WTC11 (cell line): ENCODE measurements around the gene PIWIL4. TPM values are rescaled to one million over a fixed set of nuclear protein-coding genes. Genes with fewer than 3 reads are reported as not detected.

ENCODE experiments used
- ATAC-seq: fragments of 200-7000 bp; cut with Tn5 transposase; 2 replicates; pipeline ENCODE4 v1.10.0; 2021; ENCODE audit warnings: mild to moderate bottlenecking, moderate library complexity
- CTCF ChIA-PET: fragments of 300-600 bp; sonication (Branson Sonifier 250); formaldehyde crosslinking; loops from one replicate; lab custom pipeline; 2021; ENCODE audit warnings: antibody characterized with exemption; lab: Charles Lee
- POLR2A ChIA-PET: fragments of 350-600 bp; sonication (Branson Sonifier 250); formaldehyde crosslinking; loops from one replicate; lab custom pipeline; 2021; ENCODE audit warnings: antibody characterized with exemption; lab: Charles Lee
- DNase-seq: peaks from one replicate; pipeline ENCODE4 v3.0.0; 2021; ENCODE audit warnings: low spot score
- H3K27ac Mint-ChIP-seq: 2 replicates; pipeline ENCODE4 v1.8.0; 2021; ENCODE audit warnings: mixed read lengths
- H3K27me3 Mint-ChIP-seq: 2 replicates; pipeline ENCODE4 v1.8.0; 2021; ENCODE audit warnings: low read depth, mild to moderate bottlenecking, moderate library complexity, mixed read lengths
- H3K36me3 Mint-ChIP-seq: 2 replicates; pipeline ENCODE4 v1.8.0; 2021; ENCODE audit warnings: mixed read lengths
- H3K4me1 Mint-ChIP-seq: 2 replicates; pipeline ENCODE4 v1.8.0; 2022; ENCODE audit warnings: mixed read lengths
- H3K4me3 Mint-ChIP-seq: 2 replicates; pipeline ENCODE4 v1.8.0; 2021; ENCODE audit warnings: mild to moderate bottlenecking, moderate library complexity, mixed read lengths
- H3K9me3 Mint-ChIP-seq: 2 replicates; pipeline ENCODE4 v1.8.0; 2021; ENCODE audit warnings: mixed read lengths
- ARID4B ChIP-seq: sonication (generic); formaldehyde crosslinking; IDR thresholded peaks from 2 replicates; pipeline ENCODE4 v1.8.0; 2023; ENCODE audit warnings: missing genetic modification reagents, mild to moderate bottlenecking, borderline replicate concordance
- ATF2 ChIP-seq: sonication (generic); formaldehyde crosslinking; IDR thresholded peaks from 2 replicates; pipeline ENCODE4 v1.8.1; 2022; ENCODE audit warnings: low read depth, missing genetic modification reagents, borderline replicate concordance
- ELF4 ChIP-seq: sonication (generic); formaldehyde crosslinking; IDR thresholded peaks from 2 replicates; pipeline ENCODE4 v1.8.1; 2022; ENCODE audit warnings: low read depth, mild to moderate bottlenecking, moderate library complexity, missing genetic modification reagents
- ETV6 ChIP-seq: sonication (generic); formaldehyde crosslinking; IDR thresholded peaks from 2 replicates; pipeline ENCODE4 v1.8.1; 2022; ENCODE audit warnings: mild to moderate bottlenecking, missing genetic modification reagents
- FOXJ3 ChIP-seq: sonication (generic); formaldehyde crosslinking; IDR thresholded peaks from 2 replicates; pipeline ENCODE4 v1.9.0; 2021; ENCODE audit warnings: missing genetic modification reagents, mild to moderate bottlenecking, borderline replicate concordance
- GTF2I ChIP-seq: fragments of 250-450 bp; sonication (Bioruptor Pico); conservative IDR thresholded peaks from 2 replicates; pipeline ENCODE4 v1.4.0; 2021; ENCODE audit warnings: mild to moderate bottlenecking
- JUN ChIP-seq: sonication (generic); formaldehyde crosslinking; IDR thresholded peaks from 2 replicates; pipeline ENCODE4 v1.8.0; 2023; ENCODE audit warnings: mild to moderate bottlenecking, missing genetic modification reagents
- NR2C2 ChIP-seq: sonication (generic); formaldehyde crosslinking; IDR thresholded peaks from 2 replicates; pipeline ENCODE4 v1.8.0; 2022; ENCODE audit warnings: mild to moderate bottlenecking, missing genetic modification reagents
- OVOL2 ChIP-seq: fragments of 250-450 bp; sonication (Bioruptor Pico); IDR thresholded peaks from 2 replicates; pipeline ENCODE4 v1.9.0; 2021; ENCODE audit warnings: mild to moderate bottlenecking, borderline replicate concordance
- PRRX2 ChIP-seq: fragments of 250-450 bp; sonication (Bioruptor Pico); IDR thresholded peaks from 2 replicates; pipeline ENCODE4 v1.8.0; 2021; ENCODE audit warnings: mild to moderate bottlenecking
- RORB ChIP-seq: fragments of 250-450 bp; sonication (Bioruptor Pico); IDR thresholded peaks from 2 replicates; pipeline ENCODE4 v1.9.0; 2021; ENCODE audit warnings: mild to moderate bottlenecking
- SP1 ChIP-seq: sonication (generic); formaldehyde crosslinking; conservative IDR thresholded peaks from 2 replicates; pipeline ENCODE4 v1.8.1; 2022; ENCODE audit warnings: missing genetic modification reagents
- ZBTB21 ChIP-seq: sonication (generic); formaldehyde crosslinking; IDR thresholded peaks from 2 replicates; pipeline ENCODE4 v1.8.1; 2023; ENCODE audit warnings: mild to moderate bottlenecking, missing genetic modification reagents, borderline replicate concordance
- ZNF219 ChIP-seq: sonication (generic); formaldehyde crosslinking; IDR thresholded peaks from 2 replicates; pipeline ENCODE4 v1.8.0; 2023; ENCODE audit warnings: missing genetic modification reagents, mild to moderate bottlenecking, borderline replicate concordance
- ZNF416 ChIP-seq: fragments of 250-450 bp; sonication (Bioruptor Pico); IDR thresholded peaks from 2 replicates; pipeline ENCODE4 v1.9.0; 2021; ENCODE audit warnings: mild to moderate bottlenecking, inconsistent platforms
- total RNA-seq: library from RNA; stranded (reverse); gene quantifications from 3 replicates; pipeline ENCODE4 v1.2.3, GENCODE V29; 2021
- TF ChIP-seq, protein P1 (sequence below): sonication (generic); formaldehyde crosslinking; IDR thresholded peaks from 2 replicates; pipeline ENCODE4 v1.8.1; 2022; ENCODE audit warnings: mild to moderate bottlenecking, moderate library complexity, missing genetic modification reagents
- TF ChIP-seq, protein P2 (sequence below): fragments of 200-600 bp; IDR thresholded peaks from 2 replicates; pipeline ENCODE4 v1.8.0; 2022; ENCODE audit warnings: antibody characterized with exemption
- TF ChIP-seq, protein P3 (sequence below): fragments of 250-450 bp; sonication (Bioruptor Pico); IDR thresholded peaks from 2 replicates; pipeline ENCODE4 v1.8.0; 2021; ENCODE audit warnings: mild to moderate bottlenecking
- TF ChIP-seq, protein P4 (sequence below): sonication (generic); formaldehyde crosslinking; IDR thresholded peaks from 2 replicates; pipeline ENCODE4 v1.8.1; 2023; ENCODE audit warnings: mild to moderate bottlenecking, moderate library complexity, missing genetic modification reagents

The PIWIL4 gene
- total RNA-seq, 1 experiment from 2014 or later: 0.33 TPM

DNA sequence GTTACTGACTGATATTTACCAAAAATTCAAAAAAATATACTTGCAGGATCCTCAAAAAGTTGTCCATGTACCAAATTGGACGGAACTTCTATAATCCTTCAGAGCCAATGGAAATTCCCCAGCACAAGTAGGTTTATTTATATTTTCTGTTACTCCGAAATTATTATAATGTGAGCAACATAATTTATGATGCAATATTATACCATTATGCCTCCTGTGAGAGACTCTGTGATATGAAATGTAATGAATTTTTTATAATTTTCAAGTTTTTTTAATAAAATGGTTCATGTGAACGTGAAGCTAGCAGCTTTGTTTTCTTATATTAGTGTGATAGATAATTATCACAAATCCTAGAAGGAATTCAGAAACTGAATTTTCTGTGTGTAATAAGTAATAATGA is 18.2 kb downstream of the PIWIL4 start (continued):
- TF ChIP-seq ARID4B (CRISPR knock-in tag): no peak
- no peak for TF ChIP-seq OVOL2 (CRISPR knock-in tag)
- no peak for TF ChIP-seq ZNF219 (CRISPR knock-in tag)
- TF ChIP-seq, protein P1, sequence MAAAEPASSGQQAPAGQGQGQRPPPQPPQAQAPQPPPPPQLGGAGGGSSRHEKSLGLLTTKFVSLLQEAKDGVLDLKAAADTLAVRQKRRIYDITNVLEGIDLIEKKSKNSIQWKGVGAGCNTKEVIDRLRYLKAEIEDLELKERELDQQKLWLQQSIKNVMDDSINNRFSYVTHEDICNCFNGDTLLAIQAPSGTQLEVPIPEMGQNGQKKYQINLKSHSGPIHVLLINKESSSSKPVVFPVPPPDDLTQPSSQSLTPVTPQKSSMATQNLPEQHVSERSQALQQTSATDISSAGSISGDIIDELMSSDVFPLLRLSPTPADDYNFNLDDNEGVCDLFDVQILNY: no peak
- TF ChIP-seq GTF2I (CRISPR knock-in tag): no peak

- POLR2A ChIA-PET: interaction anchor here (1.1 kb wide), 1 partner anchor 10 kb away, joined by 3 read pairs; no protein-coding TSS in a partner anchor
- no peaks in the 10 kb centered on the region for H3K9me3 Mint-ChIP-seq
- H3K27me3 Mint-ChIP-seq: peaks cover 12% of the 10 kb centered on the region; the same call in 1 of the 2 replicates
- CTCF ChIA-PET: interaction anchor here (1.4 kb wide), 1 partner anchor 382 kb away, joined by 3 read pairs; no protein-coding TSS in a partner anchor
- no peak overlapping the region for H3K4me3 Mint-ChIP-seq
- H3K4me1 Mint-ChIP-seq: no peaks in the 10 kb centered on the region
- H3K36me3 Mint-ChIP-seq: no peaks in the 10 kb centered on the region
- TF ChIP-seq JUN (CRISPR knock-in tag) (no peak), RORB (CRISPR knock-in tag) (no peak), ZBTB21 (CRISPR knock-in tag) (no peak), ELF4 (CRISPR knock-in tag) (no peak), ZNF416 (CRISPR knock-in tag) (no peak), SP1 (CRISPR knock-in tag) (no peak), ATF2 (no peak), FOXJ3 (CRISPR knock-in tag) (no peak), ETV6 (CRISPR knock-in tag) (no peak), NR2C2 (no peak), PRRX2 (no peak)
- TF ChIP-seq, protein P2, sequence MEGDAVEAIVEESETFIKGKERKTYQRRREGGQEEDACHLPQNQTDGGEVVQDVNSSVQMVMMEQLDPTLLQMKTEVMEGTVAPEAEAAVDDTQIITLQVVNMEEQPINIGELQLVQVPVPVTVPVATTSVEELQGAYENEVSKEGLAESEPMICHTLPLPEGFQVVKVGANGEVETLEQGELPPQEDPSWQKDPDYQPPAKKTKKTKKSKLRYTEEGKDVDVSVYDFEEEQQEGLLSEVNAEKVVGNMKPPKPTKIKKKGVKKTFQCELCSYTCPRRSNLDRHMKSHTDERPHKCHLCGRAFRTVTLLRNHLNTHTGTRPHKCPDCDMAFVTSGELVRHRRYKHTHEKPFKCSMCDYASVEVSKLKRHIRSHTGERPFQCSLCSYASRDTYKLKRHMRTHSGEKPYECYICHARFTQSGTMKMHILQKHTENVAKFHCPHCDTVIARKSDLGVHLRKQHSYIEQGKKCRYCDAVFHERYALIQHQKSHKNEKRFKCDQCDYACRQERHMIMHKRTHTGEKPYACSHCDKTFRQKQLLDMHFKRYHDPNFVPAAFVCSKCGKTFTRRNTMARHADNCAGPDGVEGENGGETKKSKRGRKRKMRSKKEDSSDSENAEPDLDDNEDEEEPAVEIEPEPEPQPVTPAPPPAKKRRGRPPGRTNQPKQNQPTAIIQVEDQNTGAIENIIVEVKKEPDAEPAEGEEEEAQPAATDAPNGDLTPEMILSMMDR: no peak
- TF ChIP-seq, protein P1: no peak
- TF ChIP-seq, protein P3, sequence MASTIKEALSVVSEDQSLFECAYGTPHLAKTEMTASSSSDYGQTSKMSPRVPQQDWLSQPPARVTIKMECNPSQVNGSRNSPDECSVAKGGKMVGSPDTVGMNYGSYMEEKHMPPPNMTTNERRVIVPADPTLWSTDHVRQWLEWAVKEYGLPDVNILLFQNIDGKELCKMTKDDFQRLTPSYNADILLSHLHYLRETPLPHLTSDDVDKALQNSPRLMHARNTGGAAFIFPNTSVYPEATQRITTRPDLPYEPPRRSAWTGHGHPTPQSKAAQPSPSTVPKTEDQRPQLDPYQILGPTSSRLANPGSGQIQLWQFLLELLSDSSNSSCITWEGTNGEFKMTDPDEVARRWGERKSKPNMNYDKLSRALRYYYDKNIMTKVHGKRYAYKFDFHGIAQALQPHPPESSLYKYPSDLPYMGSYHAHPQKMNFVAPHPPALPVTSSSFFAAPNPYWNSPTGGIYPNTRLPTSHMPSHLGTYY: no peak
- TF ChIP-seq, protein P4, sequence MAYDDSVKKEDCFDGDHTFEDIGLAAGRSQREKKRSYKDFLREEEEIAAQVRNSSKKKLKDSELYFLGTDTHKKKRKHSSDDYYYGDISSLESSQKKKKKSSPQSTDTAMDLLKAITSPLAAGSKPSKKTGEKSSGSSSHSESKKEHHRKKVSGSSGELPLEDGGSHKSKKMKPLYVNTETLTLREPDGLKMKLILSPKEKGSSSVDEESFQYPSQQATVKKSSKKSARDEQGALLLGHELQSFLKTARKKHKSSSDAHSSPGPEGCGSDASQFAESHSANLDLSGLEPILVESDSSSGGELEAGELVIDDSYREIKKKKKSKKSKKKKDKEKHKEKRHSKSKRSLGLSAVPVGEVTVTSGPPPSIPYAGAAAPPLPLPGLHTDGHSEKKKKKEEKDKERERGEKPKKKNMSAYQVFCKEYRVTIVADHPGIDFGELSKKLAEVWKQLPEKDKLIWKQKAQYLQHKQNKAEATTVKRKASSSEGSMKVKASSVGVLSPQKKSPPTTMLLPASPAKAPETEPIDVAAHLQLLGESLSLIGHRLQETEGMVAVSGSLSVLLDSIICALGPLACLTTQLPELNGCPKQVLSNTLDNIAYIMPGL (CRISPR knock-in tag): no peak
- no peak overlapping the region for H3K27ac Mint-ChIP-seq
- DNase-seq: no peak
- ATAC-seq: no peak
Measured at GRCh38 chr11:94586546-94586945, 19.4 kb downstream of the PIWIL4 start.
